Retinal pigment epithelial cell (primary cell): ENCODE data around the gene ITGA2.

Source experiments
- DNase-seq: peaks from one replicate; pipeline ENCODE4 v3.0.0-alpha.2; 2010; ENCODE audit warnings: low read depth
- H3K4me3 ChIP-seq: 2 replicates; pipeline ENCODE4 v1.5.1; 2011; ENCODE audit warnings: mild to moderate bottlenecking, low read length, control low read depth, moderate library complexity
- CTCF ChIP-seq: conservative IDR thresholded peaks from 2 replicates; pipeline ENCODE4 v1.5.1; 2011; ENCODE audit warnings: low read depth, low read length, control low read depth, inconsistent platforms

ITGA2 gene

GRCh38 chr5:53116597-53116996 is 127.4 kb downstream of the ITGA2 start:
- no peak overlapping the region for H3K4me3 ChIP-seq
- no peak for TF ChIP-seq CTCF
- DNase-seq, result no peak

GRCh38 chr5:53118879-53119278 is 129.7 kb downstream of the ITGA2 start:
- DNase-seq, result no peak
- H3K4me3 ChIP-seq, result no peak overlapping the region
- TF ChIP-seq CTCF, result no peak

GRCh38 chr5:53120165-53120564 is 131.0 kb downstream of the ITGA2 start:
- DNase-seq, result no peak
- no peak for TF ChIP-seq CTCF
- no peak overlapping the region for H3K4me3 ChIP-seq

- peak; percentile 2 for TF ChIP-seq CTCF
- no peak overlapping the region for H3K4me3 ChIP-seq
- DNase-seq, result no peak
These were observed 134.6 kb downstream of the ITGA2 start for GRCh38 chr5:53123702-53124101.

- no peak overlapping the region for H3K4me3 ChIP-seq
- no peak for TF ChIP-seq CTCF
- DNase-seq, result no peak
These were observed 137.4 kb downstream of the ITGA2 start for GRCh38 chr5:53126521-53126920.

GRCh38 chr5:53127107-53127506 is 138.0 kb downstream of the ITGA2 start:
- no peak for DNase-seq
- H3K4me3 ChIP-seq, result no peak overlapping the region
- no peak for TF ChIP-seq CTCF

GRCh38 chr5:53128481-53128880 is 139.3 kb downstream of the ITGA2 start:
- no peak for TF ChIP-seq CTCF
- no peak for DNase-seq
- H3K4me3 ChIP-seq, result no peak overlapping the region
